Astrocyte (in vitro differentiated cells and primary cell): Measurements from ENCODE around the gene PSAT1. TPM values are rescaled to one million over a fixed set of nuclear protein-coding genes. Genes with fewer than 3 reads are reported as not detected.

Experiments used
- DNase-seq: peaks from one replicate; pipeline ENCODE4 v3.0.0-alpha.2; 2010; ENCODE audit warnings: low read depth
- FAIRE-seq: peaks from 2 replicates; lab custom pipeline; 2011; peaks lifted over from hg19 to GRCh38; lab: Jason Lieb, UNC
- H2AFZ ChIP-seq: 2 replicates; pipeline ENCODE4 v1.6.0; 2012; ENCODE audit warnings: low read depth, low read length, inconsistent platforms
- H3K27ac ChIP-seq: 2 replicates; pipeline ENCODE4 v1.5.1; 2011; ENCODE audit warnings: low read depth, low read length, inconsistent platforms
- H3K27me3 ChIP-seq: 2 replicates; pipeline ENCODE4 v1.6.0; 2011; ENCODE audit warnings: low read length, inconsistent platforms; ENCODE audit not compliant: insufficient read depth
- H3K36me3 ChIP-seq: 2 replicates; pipeline ENCODE4 v1.5.1; 2011; ENCODE audit warnings: low read length, inconsistent platforms; ENCODE audit not compliant: insufficient read depth
- H3K4me1 ChIP-seq: 2 replicates; pipeline ENCODE4 v1.5.1; 2011; ENCODE audit warnings: low read length, inconsistent platforms; ENCODE audit not compliant: insufficient read depth
- H3K4me2 ChIP-seq: 2 replicates; pipeline ENCODE4 v1.6.0; 2012; ENCODE audit warnings: low read length, inconsistent platforms
- H3K4me3 ChIP-seq: 2 replicates; pipeline ENCODE4 v1.5.1; 2011; ENCODE audit warnings: low read depth, mild to moderate bottlenecking, low read length, inconsistent platforms; ENCODE audit not compliant: insufficient read depth
- H3K79me2 ChIP-seq: 2 replicates; pipeline ENCODE4 v1.6.0; 2012; ENCODE audit warnings: mild to moderate bottlenecking, low read length, inconsistent platforms; ENCODE audit not compliant: insufficient read depth
- H3K9ac ChIP-seq: 2 replicates; pipeline ENCODE4 v1.6.0; 2012; ENCODE audit warnings: mild to moderate bottlenecking, low read length, inconsistent platforms
- H3K9me3 ChIP-seq: 2 replicates; pipeline ENCODE4 v1.5.1; 2012; ENCODE audit warnings: low read depth, mild to moderate bottlenecking, low read length, inconsistent platforms; ENCODE audit not compliant: insufficient read depth
- H4K20me1 ChIP-seq: 2 replicates; pipeline ENCODE4 v1.6.0; 2012; ENCODE audit warnings: low read length, inconsistent platforms; ENCODE audit not compliant: insufficient read depth
- H3K27ac Mint-ChIP-seq: one replicate; pipeline ENCODE4 v1.8.0; 2021; ENCODE audit warnings: mild to moderate bottlenecking, mixed read lengths; ENCODE audit not compliant: unreplicated experiment
- H3K27me3 Mint-ChIP-seq: one replicate; pipeline ENCODE4 v1.8.0; 2021; ENCODE audit warnings: low read depth, mixed read lengths; ENCODE audit not compliant: unreplicated experiment
- H3K36me3 Mint-ChIP-seq: one replicate; pipeline ENCODE4 v1.8.0; 2021; ENCODE audit warnings: low read depth, mixed read lengths; ENCODE audit not compliant: unreplicated experiment
- H3K4me1 Mint-ChIP-seq: one replicate; pipeline ENCODE4 v1.8.0; 2021; ENCODE audit warnings: low read depth, mixed read lengths; ENCODE audit not compliant: unreplicated experiment
- H3K4me3 Mint-ChIP-seq: one replicate; pipeline ENCODE4 v1.8.0; 2021; ENCODE audit warnings: mild to moderate bottlenecking, moderate library complexity, mixed read lengths; ENCODE audit not compliant: unreplicated experiment
- H3K9me3 Mint-ChIP-seq: one replicate; pipeline ENCODE4 v1.8.0; 2021; ENCODE audit warnings: mild to moderate bottlenecking, mixed read lengths; ENCODE audit not compliant: unreplicated experiment
- EZH2 ChIP-seq: IDR thresholded peaks from 2 replicates; pipeline ENCODE4 v1.6.1; 2012; ENCODE audit warnings: mild to moderate bottlenecking, low read length, inconsistent platforms; ENCODE audit not compliant: insufficient read depth
- total RNA-seq: library from RNA; stranded (reverse); gene quantifications from 2 replicates; pipeline ENCODE4 v1.2.1, GENCODE V29; 2021
- TF ChIP-seq, protein P1 (sequence below): IDR thresholded peaks from 2 replicates; pipeline ENCODE4 v1.5.1; 2011; ENCODE audit warnings: low read depth, mild to moderate bottlenecking, inconsistent platforms, low read length, moderate library complexity; ENCODE audit not compliant: insufficient read depth

The PSAT1 gene
- total RNA-seq, 1 donor from 2014 or later, result 335 TPM

DNA sequence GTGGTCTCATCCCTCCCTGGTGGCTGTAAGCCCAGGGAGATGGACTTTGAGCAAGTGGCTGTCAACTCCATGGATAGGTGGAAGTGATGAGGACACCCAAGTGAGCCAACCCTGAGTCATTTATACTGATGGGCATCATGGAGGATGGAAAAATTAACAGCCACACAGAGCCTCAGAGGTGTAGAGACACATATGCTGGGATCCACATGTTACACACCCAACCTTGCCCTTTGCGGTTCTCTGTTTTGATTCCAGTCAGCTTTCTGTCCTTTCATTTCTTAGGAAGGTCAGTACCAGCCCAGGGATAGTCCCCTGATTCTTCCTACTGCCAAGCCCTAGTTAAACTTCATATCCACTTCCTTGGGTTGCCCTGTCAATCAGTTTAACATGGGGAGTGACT, 51.9 kb downstream of the PSAT1 start:
- no peak for FAIRE-seq
- TF ChIP-seq EZH2, result no peak
- TF ChIP-seq, protein P1, sequence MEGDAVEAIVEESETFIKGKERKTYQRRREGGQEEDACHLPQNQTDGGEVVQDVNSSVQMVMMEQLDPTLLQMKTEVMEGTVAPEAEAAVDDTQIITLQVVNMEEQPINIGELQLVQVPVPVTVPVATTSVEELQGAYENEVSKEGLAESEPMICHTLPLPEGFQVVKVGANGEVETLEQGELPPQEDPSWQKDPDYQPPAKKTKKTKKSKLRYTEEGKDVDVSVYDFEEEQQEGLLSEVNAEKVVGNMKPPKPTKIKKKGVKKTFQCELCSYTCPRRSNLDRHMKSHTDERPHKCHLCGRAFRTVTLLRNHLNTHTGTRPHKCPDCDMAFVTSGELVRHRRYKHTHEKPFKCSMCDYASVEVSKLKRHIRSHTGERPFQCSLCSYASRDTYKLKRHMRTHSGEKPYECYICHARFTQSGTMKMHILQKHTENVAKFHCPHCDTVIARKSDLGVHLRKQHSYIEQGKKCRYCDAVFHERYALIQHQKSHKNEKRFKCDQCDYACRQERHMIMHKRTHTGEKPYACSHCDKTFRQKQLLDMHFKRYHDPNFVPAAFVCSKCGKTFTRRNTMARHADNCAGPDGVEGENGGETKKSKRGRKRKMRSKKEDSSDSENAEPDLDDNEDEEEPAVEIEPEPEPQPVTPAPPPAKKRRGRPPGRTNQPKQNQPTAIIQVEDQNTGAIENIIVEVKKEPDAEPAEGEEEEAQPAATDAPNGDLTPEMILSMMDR, result no peak
- H3K9me3 Mint-ChIP-seq, result peaks cover 3% of the 10 kb centered on the region

DNA sequence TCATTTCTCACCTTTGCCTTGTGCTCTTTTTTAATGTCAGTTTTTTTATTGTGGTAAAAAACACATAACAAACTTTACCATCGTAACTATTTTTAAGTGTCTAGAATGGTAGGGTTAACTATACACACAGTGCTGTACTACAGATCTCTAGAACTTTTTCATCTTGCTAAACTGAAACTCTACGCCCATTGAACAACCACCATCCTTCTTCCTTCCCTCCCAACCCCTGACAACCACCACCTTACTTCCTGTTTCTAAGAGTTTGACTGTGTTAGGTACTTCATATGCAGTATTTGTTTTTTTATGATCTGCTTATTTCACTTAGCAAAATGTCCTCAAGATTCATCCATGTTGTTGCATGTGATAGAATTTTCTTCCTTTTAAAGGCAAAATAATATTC, 54.9 kb downstream of the PSAT1 start:
- Mint-ChIP-seq H3K4me3 (no peak overlapping the region), H3K36me3 (no peaks in the 10 kb centered on the region), H3K4me1 (no peaks in the 10 kb centered on the region), H3K27me3 (no peaks in the 10 kb centered on the region), H3K27ac (no peak overlapping the region), H3K9me3 (no peaks in the 10 kb centered on the region)
- Histone ChIP-seq H3K4me1 (no peaks in the 10 kb centered on the region), H3K27ac (no peak overlapping the region), H2AFZ (no peak overlapping the region), H3K9ac (no peak overlapping the region), H3K4me2 (no peak overlapping the region), H3K36me3 (no peaks in the 10 kb centered on the region), H3K4me3 (no peak overlapping the region), H3K79me2 (no peaks in the 10 kb centered on the region), H3K27me3 (no peaks in the 10 kb centered on the region), H3K9me3 (no peaks in the 10 kb centered on the region), H4K20me1 (no peaks in the 10 kb centered on the region)
- TF ChIP-seq, protein P1, result no peak
- TF ChIP-seq EZH2, result no peak
- FAIRE-seq (no peak), DNase-seq (no peak)

More for the DNA sequence above, 51.9 kb downstream of the PSAT1 start:
- H3K27me3 ChIP-seq, result no peaks in the 10 kb centered on the region
- H3K36me3 ChIP-seq, result no peaks in the 10 kb centered on the region
- Mint-ChIP-seq H3K27ac (no peak overlapping the region), H3K4me3 (no peak overlapping the region), H3K27me3 (no peaks in the 10 kb centered on the region), H3K36me3 (peaks cover 2% of the 10 kb centered on the region), H3K4me1 (no peaks in the 10 kb centered on the region)
- H3K4me1 ChIP-seq, result no peaks in the 10 kb centered on the region
- no peak overlapping the region for H2AFZ ChIP-seq
- no peaks in the 10 kb centered on the region for H3K79me2 ChIP-seq
- H3K4me3 ChIP-seq, result no peak overlapping the region
- H3K9me3 ChIP-seq, result no peaks in the 10 kb centered on the region
- no peak for DNase-seq
- no peaks in the 10 kb centered on the region for H4K20me1 ChIP-seq
- no peak overlapping the region for H3K4me2 ChIP-seq
- H3K27ac ChIP-seq, result no peak overlapping the region
- no peak overlapping the region for H3K9ac ChIP-seq

DNA sequence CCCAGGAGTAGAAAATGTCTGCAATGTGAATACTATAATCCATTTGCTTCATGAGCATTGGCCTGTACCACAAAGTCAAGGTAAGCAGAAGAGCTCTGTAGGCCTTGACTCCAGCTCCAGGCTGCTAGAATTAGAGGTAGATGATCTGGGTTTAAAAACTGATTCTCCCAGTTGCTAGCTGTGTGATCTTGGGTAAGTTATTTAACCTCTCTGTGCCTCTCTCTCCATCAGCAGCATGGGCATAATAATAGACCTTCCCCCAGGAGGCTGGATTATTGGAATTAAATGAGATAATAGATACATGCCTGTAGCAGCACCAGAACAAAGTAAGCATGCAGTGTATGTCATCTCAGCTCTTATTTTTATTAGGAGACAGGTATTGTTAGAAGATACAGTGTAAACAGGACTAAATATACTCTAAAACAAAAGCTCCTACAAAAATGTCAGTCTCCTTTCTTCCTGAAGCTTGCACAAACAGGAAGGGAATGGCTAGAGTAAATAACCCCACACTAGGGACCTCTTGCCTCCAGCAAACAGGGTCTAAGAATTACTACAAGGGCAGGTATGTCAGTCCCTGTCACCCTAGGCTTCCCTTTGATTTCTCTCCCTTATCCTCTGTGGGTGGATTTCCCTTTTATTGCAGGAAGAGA, 57.5 kb downstream of the PSAT1 start:
- no peaks in the 10 kb centered on the region for H3K4me1 Mint-ChIP-seq
- peaks cover 4% of the 10 kb centered on the region for H3K36me3 Mint-ChIP-seq
- Histone ChIP-seq H3K4me1 (no peaks in the 10 kb centered on the region), H3K36me3 (no peaks in the 10 kb centered on the region), H4K20me1 (no peaks in the 10 kb centered on the region), H3K9ac (no peak overlapping the region), H3K27me3 (no peaks in the 10 kb centered on the region), H3K79me2 (no peaks in the 10 kb centered on the region), H3K4me2 (no peak overlapping the region), H3K9me3 (no peaks in the 10 kb centered on the region), H3K4me3 (no peak overlapping the region), H3K27ac (no peak overlapping the region), H2AFZ (no peak overlapping the region)
- H3K4me3 Mint-ChIP-seq, result no peak overlapping the region
- no peak for DNase-seq
- no peaks in the 10 kb centered on the region for H3K9me3 Mint-ChIP-seq
- TF ChIP-seq, protein P1, result no peak
- TF ChIP-seq EZH2, result no peak
- H3K27ac Mint-ChIP-seq, result no peak overlapping the region
- no peaks in the 10 kb centered on the region for H3K27me3 Mint-ChIP-seq
- no peak for FAIRE-seq
